Karpas-422 (cell line): ENCODE measurements around the gene LAT. TPM values are rescaled to one million over a fixed set of nuclear protein-coding genes. Genes with fewer than 3 reads are reported as not detected.

Source experiments
- DNase-seq: peaks from one replicate; pipeline ENCODE4 v3.0.0-alpha.2; 2015
- H2AFZ ChIP-seq: fragments of 200-600 bp; sonication (generic); 2 replicates; pipeline ENCODE4 v1.6.1; 2014; ENCODE audit warnings: antibody characterized with exemption, low read length, mixed read lengths
- H3K27ac ChIP-seq: fragments of 200-600 bp; sonication (generic); 2 replicates; pipeline ENCODE4 v1.5.1; 2014; ENCODE audit warnings: mild to moderate bottlenecking, low read length, moderate library complexity
- H3K27me3 ChIP-seq: fragments of 200-600 bp; sonication (generic); 2 replicates; pipeline ENCODE4 v1.6.1; 2014; ENCODE audit warnings: low read length, mixed read lengths
- H3K36me3 ChIP-seq: fragments of 200-600 bp; sonication (generic); 2 replicates; pipeline ENCODE4 v1.6.1; 2014; ENCODE audit warnings: low read length, mixed read lengths; ENCODE audit not compliant: insufficient read depth
- H3K4me1 ChIP-seq: fragments of 200-600 bp; sonication (generic); 2 replicates; pipeline ENCODE4 v1.6.1; 2014; ENCODE audit warnings: mild to moderate bottlenecking, low read length, mixed read lengths
- H3K4me2 ChIP-seq: fragments of 200-600 bp; sonication (generic); 2 replicates; pipeline ENCODE4 v1.6.1; 2014; ENCODE audit warnings: low read length, low read depth, mild to moderate bottlenecking; ENCODE audit not compliant: poor library complexity, severe bottlenecking
- H3K4me3 ChIP-seq: fragments of 200-600 bp; sonication (generic); 2 replicates; pipeline ENCODE4 v1.5.1; 2014; ENCODE audit warnings: mild to moderate bottlenecking, antibody characterized with exemption, low read length, mixed read lengths
- H3K79me2 ChIP-seq: fragments of 200-600 bp; sonication (generic); 2 replicates; pipeline ENCODE4 v1.6.1; 2014; ENCODE audit warnings: mild to moderate bottlenecking, low read length, mixed read lengths
- H3K9ac ChIP-seq: fragments of 200-600 bp; sonication (generic); 2 replicates; pipeline ENCODE4 v1.6.0; 2014; ENCODE audit warnings: low read length
- H3K9me2 ChIP-seq: fragments of 200-600 bp; sonication (generic), shearing (Covaris generic); replicated peaks from 2 replicates; pipeline ENCODE4 v1.6.0; 2014; ENCODE audit warnings: mild to moderate bottlenecking, low read length, moderate library complexity; ENCODE audit not compliant: insufficient read depth
- H3K9me3 ChIP-seq: fragments of 300-700, 200-600 bp; sonication (generic); 2 replicates; pipeline ENCODE4 v1.6.1; 2014; ENCODE audit warnings: low read length, mixed read lengths
- H4K20me1 ChIP-seq: fragments of 200-600 bp; sonication (generic); 2 replicates; pipeline ENCODE4 v1.6.1; 2014; ENCODE audit warnings: mild to moderate bottlenecking, antibody characterized with exemption, low read length, low read depth; ENCODE audit not compliant: insufficient read depth
- total RNA-seq: library from RNA; depleted of rRNA; stranded (reverse); fragments of >200 nt; shearing (Covaris generic); gene quantifications from 2 replicates; pipeline ENCODE4 v1.2.3, GENCODE V29; 2014; ENCODE audit warnings: low replicate concordance

Gene LAT
- total RNA-seq, 1 experiment from 2014 or later = 8.6 TPM

DNA sequence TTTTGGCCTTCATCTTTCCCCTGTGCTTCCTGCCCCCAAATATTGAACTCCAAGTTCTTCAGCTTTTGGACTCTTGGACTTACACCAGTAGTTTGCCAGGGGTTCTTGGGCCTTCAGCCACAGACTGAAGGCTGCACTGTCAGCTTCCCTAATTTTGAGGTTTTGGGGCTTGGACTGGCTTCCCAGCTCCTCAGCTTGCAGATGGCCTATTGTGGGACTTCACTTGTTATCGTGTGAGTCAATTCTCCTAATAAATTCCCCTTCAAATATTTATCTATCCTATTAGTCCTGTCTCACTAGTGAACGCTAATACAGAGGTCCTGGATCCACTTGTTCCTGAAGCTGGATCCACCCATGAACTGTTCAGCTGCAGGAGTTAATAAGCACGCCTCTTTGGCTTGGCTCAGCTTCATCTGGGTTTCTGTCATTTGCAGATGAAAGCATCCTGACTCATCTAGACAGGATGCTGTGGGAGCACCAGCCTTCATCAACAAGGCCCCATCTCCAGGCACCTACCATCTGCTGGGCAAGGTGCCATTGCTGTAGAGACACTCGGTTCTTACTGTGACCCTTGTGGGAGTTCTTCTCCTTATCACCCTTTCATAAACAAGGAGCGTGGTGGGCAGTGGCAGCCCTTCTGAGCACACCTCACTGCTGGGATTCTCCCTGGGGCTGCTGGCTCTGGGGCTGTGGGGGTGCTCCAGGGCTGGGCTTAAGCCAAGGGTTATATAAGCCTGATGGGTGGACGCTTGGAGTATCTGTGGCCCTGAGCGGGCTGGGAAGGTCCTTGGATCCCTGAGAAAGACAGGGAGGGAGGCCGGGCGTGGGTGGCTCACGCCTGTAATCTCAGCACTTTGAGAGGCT, 23.1 kb downstream of the LAT start:
- Histone ChIP-seq H3K27ac (no peak overlapping the region), H3K36me3 (no peaks in the 10 kb centered on the region), H3K9ac (no peak overlapping the region), H3K79me2 (no peaks in the 10 kb centered on the region), H2AFZ (no peak overlapping the region), H4K20me1 (no peaks in the 10 kb centered on the region), H3K4me3 (no peak overlapping the region), H3K4me2 (no peak overlapping the region), H3K27me3 (no peaks in the 10 kb centered on the region), H3K4me1 (no peaks in the 10 kb centered on the region), H3K9me2 (no peaks in the 10 kb centered on the region), H3K9me3 (no peaks in the 10 kb centered on the region)
- DNase-seq = no peak

DNA sequence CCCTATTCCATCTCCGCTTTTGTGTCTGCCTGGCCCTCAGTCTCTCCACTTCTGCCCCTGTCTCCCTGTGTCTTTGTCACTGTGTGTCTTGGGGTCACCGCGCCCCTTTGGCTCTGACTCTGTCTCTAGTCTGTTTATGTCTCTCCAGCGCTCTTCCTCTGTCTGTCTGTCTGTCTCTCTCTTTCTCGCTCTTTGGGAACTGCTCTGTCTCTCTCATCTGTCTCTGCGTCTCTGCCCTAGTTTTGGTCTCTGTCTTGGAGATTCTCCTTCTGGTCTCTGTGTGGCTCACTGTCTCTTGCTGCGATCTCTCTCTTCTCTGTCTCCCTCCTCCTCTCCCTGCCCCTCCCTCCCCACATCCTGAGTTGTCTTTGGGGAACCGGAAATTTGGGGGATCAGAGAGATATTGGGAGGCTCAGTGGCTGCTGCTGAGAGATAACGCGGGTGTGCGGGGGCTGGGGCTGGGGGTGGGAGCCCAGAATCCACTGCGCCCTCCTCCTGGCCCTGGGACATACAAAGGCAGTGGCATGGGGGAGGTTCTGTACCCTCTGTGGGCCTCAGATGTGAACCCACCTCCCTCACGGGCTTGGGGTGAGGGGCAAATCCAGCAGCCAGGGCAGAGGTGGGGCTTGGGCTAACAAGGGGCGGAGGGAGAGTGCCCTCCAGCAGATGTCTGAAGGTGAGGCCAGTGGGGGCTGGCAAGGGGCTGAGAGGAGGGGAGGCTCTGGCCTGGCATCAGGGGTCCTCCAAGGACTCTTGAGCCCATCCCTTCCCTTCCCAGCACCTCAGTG, 24.4 kb downstream of the LAT start:
- Histone ChIP-seq H3K36me3 (no peaks in the 10 kb centered on the region), H3K9ac (no peak overlapping the region), H3K9me3 (no peaks in the 10 kb centered on the region), H3K27me3 (no peaks in the 10 kb centered on the region), H3K4me3 (no peak overlapping the region), H3K27ac (no peak overlapping the region), H3K9me2 (no peaks in the 10 kb centered on the region), H3K4me2 (no peak overlapping the region), H3K79me2 (no peaks in the 10 kb centered on the region), H3K4me1 (no peaks in the 10 kb centered on the region), H2AFZ (no peak overlapping the region), H4K20me1 (no peaks in the 10 kb centered on the region)
- DNase-seq = no peak

DNA sequence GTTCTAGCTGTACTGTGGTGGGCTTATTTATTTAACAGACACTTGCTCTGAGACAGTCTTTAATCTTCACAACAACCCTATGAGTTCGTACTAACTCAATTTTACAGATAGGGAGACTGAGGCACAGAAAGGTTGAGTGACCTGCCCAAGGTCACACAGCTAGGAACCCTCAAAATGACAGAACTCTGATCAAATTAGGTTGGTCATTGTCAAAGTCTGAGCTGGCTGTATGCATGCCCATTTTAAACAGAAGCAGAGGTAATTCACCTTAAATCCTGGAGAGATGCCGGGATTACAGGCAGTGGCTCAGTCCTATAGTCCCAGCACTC, 24.9 kb downstream of the LAT start:
- Histone ChIP-seq H3K9me3 (no peaks in the 10 kb centered on the region), H3K9me2 (no peaks in the 10 kb centered on the region), H3K27ac (no peak overlapping the region), H3K36me3 (no peaks in the 10 kb centered on the region), H3K27me3 (no peaks in the 10 kb centered on the region), H3K4me3 (no peak overlapping the region), H3K4me2 (no peak overlapping the region), H3K79me2 (no peaks in the 10 kb centered on the region), H4K20me1 (no peaks in the 10 kb centered on the region), H2AFZ (no peak overlapping the region), H3K4me1 (no peaks in the 10 kb centered on the region), H3K9ac (no peak overlapping the region)
- DNase-seq = no peak

DNA sequence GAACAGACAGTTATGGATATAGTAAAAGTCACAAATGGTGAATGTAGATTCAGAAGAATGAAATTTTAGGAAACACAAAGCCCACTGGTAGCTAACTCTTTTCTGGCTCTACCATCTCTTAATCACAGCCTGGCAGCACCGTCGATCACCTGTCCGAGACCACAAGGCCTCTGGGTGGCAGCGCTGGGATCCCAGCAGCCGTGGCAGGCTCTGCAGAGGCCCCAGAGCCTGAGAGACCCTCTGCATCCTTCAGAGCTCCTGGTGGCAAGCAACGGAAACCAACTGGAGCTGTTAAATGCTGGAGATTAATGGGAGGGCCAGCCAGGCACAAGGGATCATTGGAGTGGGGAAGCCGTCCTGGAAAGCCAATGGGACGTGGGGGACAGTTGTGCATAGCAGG, 26.3 kb downstream of the LAT start:
- no peaks in the 10 kb centered on the region for H3K9me2 ChIP-seq
- no peak overlapping the region for H3K4me3 ChIP-seq
- no peak overlapping the region for H3K27ac ChIP-seq
- peak; percentile 52 for DNase-seq
- no peak overlapping the region for H2AFZ ChIP-seq
- no peaks in the 10 kb centered on the region for H3K9me3 ChIP-seq
- no peaks in the 10 kb centered on the region for H3K36me3 ChIP-seq
- no peak overlapping the region for H3K4me2 ChIP-seq
- H3K9ac ChIP-seq = no peak overlapping the region
- no peaks in the 10 kb centered on the region for H3K79me2 ChIP-seq
- H3K27me3 ChIP-seq = no peaks in the 10 kb centered on the region
- no peaks in the 10 kb centered on the region for H4K20me1 ChIP-seq
- H3K4me1 ChIP-seq = no peaks in the 10 kb centered on the region

DNA sequence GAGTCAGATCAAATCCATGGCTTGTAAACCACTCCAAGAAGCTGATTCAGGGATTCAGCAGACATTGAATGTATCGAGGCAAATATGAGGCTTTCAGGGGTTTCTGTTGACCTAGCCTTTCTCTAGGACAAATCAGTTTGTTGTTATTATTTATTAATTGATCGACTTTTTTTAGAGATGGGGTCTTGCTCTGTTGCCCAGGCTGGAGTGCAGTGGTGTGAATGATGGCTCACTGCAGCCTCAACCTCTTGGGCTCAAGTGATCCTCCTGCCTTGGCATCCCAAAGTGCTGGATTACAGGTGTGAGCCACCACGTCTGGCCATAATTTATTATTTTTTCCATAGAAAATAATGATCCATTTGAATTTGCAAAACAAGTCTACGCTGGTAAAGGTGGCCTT, 27.0 kb downstream of the LAT start:
- Histone ChIP-seq H2AFZ (no peak overlapping the region), H3K4me2 (no peak overlapping the region), H3K36me3 (no peaks in the 10 kb centered on the region), H3K9ac (no peak overlapping the region), H3K9me2 (no peaks in the 10 kb centered on the region), H3K9me3 (no peaks in the 10 kb centered on the region), H3K4me3 (no peak overlapping the region), H3K4me1 (no peaks in the 10 kb centered on the region), H3K27ac (no peak overlapping the region), H3K79me2 (no peaks in the 10 kb centered on the region), H4K20me1 (no peaks in the 10 kb centered on the region), H3K27me3 (no peaks in the 10 kb centered on the region)
- no peak for DNase-seq

DNA sequence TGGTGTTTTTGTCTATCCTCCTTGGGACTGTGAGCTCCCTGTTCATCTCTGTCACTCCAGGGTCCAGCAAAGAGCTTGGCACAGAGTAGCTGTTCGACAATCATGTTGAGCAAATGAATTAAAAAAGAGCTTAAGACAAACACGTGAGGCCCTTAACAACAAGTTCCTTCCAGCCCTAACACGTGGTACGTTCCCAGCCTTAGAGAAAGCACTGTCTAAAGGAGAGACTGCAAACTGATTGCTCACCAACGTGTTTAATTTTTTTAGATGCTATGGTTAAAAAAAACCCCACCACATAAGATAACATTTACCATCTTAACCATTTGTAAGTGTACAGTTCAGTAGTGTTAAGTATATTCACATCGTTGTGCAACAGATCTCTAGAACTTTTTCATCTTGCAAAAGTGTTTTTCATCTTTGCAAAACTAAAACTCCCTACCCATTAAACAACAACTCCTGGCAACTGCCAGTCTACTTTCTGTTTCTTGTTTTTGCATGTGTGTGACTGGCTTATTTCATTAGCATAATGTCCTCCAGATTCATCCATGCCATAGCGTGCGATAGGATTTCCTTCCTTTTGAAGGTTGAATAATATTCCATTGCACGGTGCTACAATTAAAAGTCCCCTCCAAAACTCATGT, 28.2 kb downstream of the LAT start:
- H4K20me1 ChIP-seq = no peaks in the 10 kb centered on the region
- no peak overlapping the region for H3K27ac ChIP-seq
- H3K4me3 ChIP-seq = no peak overlapping the region
- no peak overlapping the region for H3K4me2 ChIP-seq
- H3K9me2 ChIP-seq = no peaks in the 10 kb centered on the region
- no peak for DNase-seq
- H3K27me3 ChIP-seq = no peaks in the 10 kb centered on the region
- no peaks in the 10 kb centered on the region for H3K36me3 ChIP-seq
- no peaks in the 10 kb centered on the region for H3K79me2 ChIP-seq
- no peak overlapping the region for H2AFZ ChIP-seq
- no peaks in the 10 kb centered on the region for H3K9me3 ChIP-seq
- H3K9ac ChIP-seq = no peak overlapping the region
- H3K4me1 ChIP-seq = no peaks in the 10 kb centered on the region

DNA sequence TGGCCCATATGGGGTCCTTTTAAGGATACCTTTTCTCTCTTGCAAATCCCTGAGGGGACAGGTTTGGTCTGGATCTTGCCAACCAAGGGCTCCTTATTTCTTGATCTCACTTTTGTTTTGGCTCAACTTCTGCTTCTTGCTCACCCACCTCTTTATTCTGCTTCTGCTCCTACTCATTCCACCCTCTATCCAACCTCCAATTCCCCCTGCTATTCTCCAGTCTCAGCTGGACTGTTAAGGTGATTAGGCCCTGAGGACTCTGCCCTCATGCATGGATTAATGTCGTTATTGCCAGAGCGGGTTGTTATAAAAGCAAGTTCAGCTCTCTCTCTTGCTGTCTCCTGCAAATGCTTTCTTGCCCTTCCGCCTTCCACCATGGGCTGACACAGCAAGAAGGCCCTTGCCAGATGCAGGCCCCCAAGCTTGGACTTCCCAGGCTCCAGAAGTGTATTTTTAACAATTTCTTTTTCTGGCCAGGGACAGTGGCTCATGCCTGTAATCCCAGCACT, 29.8 kb downstream of the LAT start:
- H3K27ac ChIP-seq = no peak overlapping the region
- no peaks in the 10 kb centered on the region for H3K79me2 ChIP-seq
- no peak overlapping the region for H3K4me2 ChIP-seq
- H3K27me3 ChIP-seq = no peaks in the 10 kb centered on the region
- H3K9me2 ChIP-seq = no peaks in the 10 kb centered on the region
- H3K4me1 ChIP-seq = no peaks in the 10 kb centered on the region
- no peak for DNase-seq
- no peak overlapping the region for H3K9ac ChIP-seq
- H3K4me3 ChIP-seq = no peak overlapping the region
- no peaks in the 10 kb centered on the region for H4K20me1 ChIP-seq
- no peaks in the 10 kb centered on the region for H3K9me3 ChIP-seq
- no peak overlapping the region for H2AFZ ChIP-seq
- H3K36me3 ChIP-seq = no peaks in the 10 kb centered on the region

DNA sequence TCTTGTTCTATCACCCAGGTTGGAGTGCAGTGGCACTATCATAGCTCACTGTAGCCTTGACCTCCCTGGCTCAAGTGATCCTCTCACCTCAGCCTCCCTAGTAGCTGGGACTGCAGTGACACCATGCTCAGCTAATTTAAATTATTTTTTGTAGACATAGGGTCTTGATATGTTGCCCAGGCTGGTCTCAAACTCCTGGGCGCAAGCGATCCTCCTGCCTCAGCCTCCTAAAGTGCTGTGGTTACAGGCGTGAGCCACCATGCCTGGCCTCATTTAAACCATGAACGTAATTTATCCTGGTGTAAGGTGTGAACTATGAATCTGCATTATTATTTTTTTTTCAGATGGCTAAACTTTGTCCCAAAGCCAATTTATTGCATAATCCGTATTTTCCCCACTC, 37.3 kb downstream of the LAT start:
- Histone ChIP-seq H3K9me2 (no peaks in the 10 kb centered on the region), H2AFZ (no peak overlapping the region), H3K4me3 (no peak overlapping the region), H3K27me3 (no peaks in the 10 kb centered on the region), H3K27ac (no peak overlapping the region), H3K9ac (no peak overlapping the region), H4K20me1 (no peaks in the 10 kb centered on the region), H3K4me2 (no peak overlapping the region), H3K79me2 (no peaks in the 10 kb centered on the region), H3K36me3 (no peaks in the 10 kb centered on the region), H3K9me3 (no peaks in the 10 kb centered on the region), H3K4me1 (no peaks in the 10 kb centered on the region)
- DNase-seq = no peak
